ENCODE data around the gene MYBPC3.

The MYBPC3 gene

GRCh38 chr11:47387944-47388696 lies 35.6 kb upstream of the MYBPC3 start:
- DNase-seq (ENCODE audit: low read depth), result peak; percentile 86
- no peak for TF ChIP-seq MYC (IDR thresholded peaks at IDR 0.05; ENCODE audit: low read depth, low read length)
- TF ChIP-seq MAX (IDR thresholded peaks at IDR 0.05; ENCODE audit: low read depth, low read length), result no peak
- TF ChIP-seq POLR2A (IDR thresholded peaks at IDR 0.05; ENCODE audit: extremely low read depth, insufficient read length), result no peak
- TF ChIP-seq CTCF (IDR thresholded peaks at IDR 0.05; ENCODE audit: low read depth, low read length), result no peak
- H3K4me3 ChIP-seq (ENCODE audit: low read depth, low read length), result no peak overlapping the region

GRCh38 chr11:47384498-47384897 lies 32.0 kb upstream of the MYBPC3 start:
- no peak for TF ChIP-seq POLR2A (IDR thresholded peaks at IDR 0.05; ENCODE audit: extremely low read depth, insufficient read length)
- TF ChIP-seq CTCF (IDR thresholded peaks at IDR 0.05; ENCODE audit: low read depth, low read length), result no peak
- no peak for TF ChIP-seq MYC (IDR thresholded peaks at IDR 0.05; ENCODE audit: low read depth, low read length)
- no peak for TF ChIP-seq MAX (IDR thresholded peaks at IDR 0.05; ENCODE audit: low read depth, low read length)
- no peak for DNase-seq (ENCODE audit: low read depth)
- H3K4me3 ChIP-seq (ENCODE audit: low read depth, low read length), result no peak overlapping the region

- TF ChIP-seq MAX (IDR thresholded peaks at IDR 0.05; ENCODE audit: low read depth, low read length) (no peak), CTCF (IDR thresholded peaks at IDR 0.05; ENCODE audit: low read depth, low read length) (no peak), MYC (IDR thresholded peaks at IDR 0.05; ENCODE audit: low read depth, low read length) (no peak), POLR2A (IDR thresholded peaks at IDR 0.05; ENCODE audit: extremely low read depth, insufficient read length) (no peak)
- DNase-seq (ENCODE audit: low read depth), result no peak
- H3K4me3 ChIP-seq (ENCODE audit: low read depth, low read length), result no peak overlapping the region
Measured at GRCh38 chr11:47383071-47383470, 30.6 kb upstream of the MYBPC3 start.

GRCh38 chr11:47380078-47380477 lies 27.6 kb upstream of the MYBPC3 start:
- DNase-seq (ENCODE audit: low read depth), result no peak
- H3K4me3 ChIP-seq (ENCODE audit: low read depth, low read length), result no peak overlapping the region
- TF ChIP-seq MYC (IDR thresholded peaks at IDR 0.05; ENCODE audit: low read depth, low read length) (no peak), POLR2A (IDR thresholded peaks at IDR 0.05; ENCODE audit: extremely low read depth, insufficient read length) (no peak), CTCF (IDR thresholded peaks at IDR 0.05; ENCODE audit: low read depth, low read length) (no peak), MAX (IDR thresholded peaks at IDR 0.05; ENCODE audit: low read depth, low read length) (no peak)

GRCh38 chr11:47379317-47379716 lies 26.8 kb upstream of the MYBPC3 start:
- DNase-seq (ENCODE audit: low read depth), result no peak
- peak overlapping the region; percentile 90 for H3K4me3 ChIP-seq (ENCODE audit: low read depth, low read length)
- TF ChIP-seq CTCF (IDR thresholded peaks at IDR 0.05; ENCODE audit: low read depth, low read length), result no peak
- TF ChIP-seq MAX (IDR thresholded peaks at IDR 0.05; ENCODE audit: low read depth, low read length), result no peak
- TF ChIP-seq POLR2A (IDR thresholded peaks at IDR 0.05; ENCODE audit: extremely low read depth, insufficient read length), result no peak
- TF ChIP-seq MYC (IDR thresholded peaks at IDR 0.05; ENCODE audit: low read depth, low read length), result no peak

Data from NB4 (cell line).